Activated naive CD4-positive, alpha-beta T cell treated with anti-CD3 and anti-CD28 coated beads, Interleukin-2, amount 50 U/mL, for 72 hours (primary cell): ENCODE data around the gene ABHD5. TPM values are rescaled to one million over a fixed set of nuclear protein-coding genes. Genes with fewer than 3 reads are reported as not detected.
"Not testable (repeated sequence)": the region's sequence is repeated elsewhere in the genome, so short reads cannot be mapped to it uniquely, and the experiment has no call there.

Experiments
- ATAC-seq, 2 donors: fragments of 150-1000 bp; cut with Tn5 transposase; 2 replicates each; pipeline ENCODE4 v1.10.0; 2021; ENCODE audit warnings: mild to moderate bottlenecking in 2 of 2, moderate library complexity in 2 of 2
- DNase-seq, 2 donors: peaks; one replicate each; pipeline ENCODE4 v3.0.0; 2021 to 2022; ENCODE audit warnings: low spot score in 2 of 2
- H3K27ac Mint-ChIP-seq, 2 donors: one replicate each; pipeline ENCODE4 v1.8.0; 2022; ENCODE audit warnings: mild to moderate bottlenecking in 2 of 2, mixed read lengths in 2 of 2
- H3K36me3 Mint-ChIP-seq, 2 donors: one replicate each; pipeline ENCODE4 v1.8.0; 2022; ENCODE audit warnings: mixed read lengths in 2 of 2
- H3K9me3 Mint-ChIP-seq, 2 donors: one replicate each; pipeline ENCODE4 v1.8.0; 2022; ENCODE audit warnings: mixed read lengths in 2 of 2
- total RNA-seq, 2 donors: library from RNA; stranded (reverse); gene quantifications; one replicate each; pipeline ENCODE4 v1.2.3, GENCODE V29; 2022

Gene ABHD5
- 10 to 100 TPM; 11.3 to 13.6 TPM for total RNA-seq

GRCh38 chr3:43690400-43691119 is at the start of gene ABHD5:
Gene ABHD5 (plus strand): TSS chr3:43690938. CDS start chr3:43690993, 55 bp downstream.
- Mint-ChIP-seq H3K36me3 (peaks cover 4 to 16% of the 10 kb centered on the region in 2 donors), H3K9me3 (no peaks in the 10 kb centered on the region), H3K27ac (peak within 1 kb of the TSS; percentile 91)
- peak; percentile 89 to 90 for ATAC-seq
- peak; percentile 91 to 94 for DNase-seq

GRCh38 chr3:43641306-43642114 is 49.2 kb upstream of the ABHD5 start:
- Mint-ChIP-seq H3K36me3 (no peaks in the 10 kb centered on the region), H3K27ac (no peak overlapping the region), H3K9me3 (no peaks in the 10 kb centered on the region)
- DNase-seq (no peak), ATAC-seq (no peak)

- Mint-ChIP-seq H3K36me3 (no peaks in the 10 kb centered on the region), H3K27ac (no peak overlapping the region), H3K9me3 (no peaks in the 10 kb centered on the region)
- DNase-seq: no peak
- ATAC-seq: no peak
Measured at GRCh38 chr3:43644443-43644842, 46.3 kb upstream of the ABHD5 start.

GRCh38 chr3:43647331-43648166 is 43.2 kb upstream of the ABHD5 start:
- DNase-seq (no peak), ATAC-seq (no peak)
- Mint-ChIP-seq H3K36me3 (no peaks in the 10 kb centered on the region), H3K9me3 (no peaks in the 10 kb centered on the region), H3K27ac (no peak overlapping the region)

GRCh38 chr3:43648957-43649356 is 41.8 kb upstream of the ABHD5 start:
- Mint-ChIP-seq H3K36me3 (no peaks in the 10 kb centered on the region), H3K27ac (no peak overlapping the region), H3K9me3 (no peaks in the 10 kb centered on the region)
- DNase-seq (no peak), ATAC-seq (no peak)

GRCh38 chr3:43649365-43649968 is 41.3 kb upstream of the ABHD5 start:
- H3K9me3 Mint-ChIP-seq: no peaks in the 10 kb centered on the region
- ATAC-seq: no peak
- no peaks in the 10 kb centered on the region for H3K36me3 Mint-ChIP-seq
- DNase-seq: no peak
- H3K27ac Mint-ChIP-seq: no peak overlapping the region

- DNase-seq (no peak), ATAC-seq (no peak)
- Mint-ChIP-seq H3K27ac (no peak overlapping the region), H3K9me3 (no peaks in the 10 kb centered on the region), H3K36me3 (no peaks in the 10 kb centered on the region)
Measured at GRCh38 chr3:43650345-43650744, 40.4 kb upstream of the ABHD5 start.

- not testable (repeated sequence) for H3K9me3 Mint-ChIP-seq, ATAC-seq, H3K36me3 Mint-ChIP-seq, DNase-seq, H3K27ac Mint-ChIP-seq
Measured at GRCh38 chr3:43656390-43656789, 34.3 kb upstream of the ABHD5 start.

- DNase-seq: no peak
- H3K9me3 Mint-ChIP-seq: peaks cover 4 to 19% of the 10 kb centered on the region in 2 donors
- ATAC-seq: no peak
- H3K36me3 Mint-ChIP-seq: peaks cover 0 to 5% of the 10 kb centered on the region in 2 donors
- H3K27ac Mint-ChIP-seq: no peak overlapping the region
Measured at GRCh38 chr3:43659250-43659880, 31.4 kb upstream of the ABHD5 start.

GRCh38 chr3:43661376-43661775 is 29.4 kb upstream of the ABHD5 start:
- H3K36me3 Mint-ChIP-seq, ATAC-seq, DNase-seq, H3K27ac Mint-ChIP-seq: not testable (repeated sequence)
- H3K9me3 Mint-ChIP-seq: peaks cover 4 to 19% of the 10 kb centered on the region in 2 donors

GRCh38 chr3:43665011-43665410 is 25.7 kb upstream of the ABHD5 start:
- not testable (repeated sequence) for DNase-seq, H3K27ac Mint-ChIP-seq, H3K36me3 Mint-ChIP-seq, ATAC-seq
- H3K9me3 Mint-ChIP-seq: peaks cover 4 to 15% of the 10 kb centered on the region in 2 donors

GRCh38 chr3:43670635-43671522 is 19.9 kb upstream of the ABHD5 start:
- DNase-seq: no peak
- Mint-ChIP-seq H3K9me3 (no peaks in the 10 kb centered on the region), H3K27ac (no peak overlapping the region), H3K36me3 (no peaks in the 10 kb centered on the region)
- no peak for ATAC-seq

- ATAC-seq (no peak), DNase-seq (no peak)
- Mint-ChIP-seq H3K36me3 (peaks cover 6 to 9% of the 10 kb centered on the region in 2 donors), H3K27ac (no peak overlapping the region), H3K9me3 (peaks cover 0 to 4% of the 10 kb centered on the region in 2 donors)
Measured at GRCh38 chr3:43674345-43675085, 16.2 kb upstream of the ABHD5 start.

GRCh38 chr3:43675593-43675992 is 15.1 kb upstream of the ABHD5 start:
- Mint-ChIP-seq H3K9me3 (peaks cover 0 to 4% of the 10 kb centered on the region in 2 donors), H3K36me3 (peaks cover 6 to 16% of the 10 kb centered on the region in 2 donors), H3K27ac (no peak overlapping the region)
- DNase-seq (no peak), ATAC-seq (no peak)

- DNase-seq: no peak
- peaks cover 0 to 4% of the 10 kb centered on the region in 2 donors for H3K9me3 Mint-ChIP-seq
- H3K36me3 Mint-ChIP-seq: peaks cover 6 to 16% of the 10 kb centered on the region in 2 donors
- H3K27ac Mint-ChIP-seq: no peak overlapping the region
- ATAC-seq: no peak
Measured at GRCh38 chr3:43676441-43676840, 14.3 kb upstream of the ABHD5 start.
